ENCODE measurements around the gene ITPKC. TPM values are rescaled to one million over a fixed set of nuclear protein-coding genes. Genes with fewer than 3 reads are reported as not detected.

Gene ITPKC
- total RNA-seq, 1 experiment from 2014 or later, result 11.4 TPM

GRCh38 chr19:40683437-40683836, 33.5 kb upstream of the ITPKC start:
- TF ChIP-seq SP1 (IDR thresholded peaks at IDR 0.05; ENCODE audit: low read depth) (no peak), MAX (IDR thresholded peaks at IDR 0.05) (no peak), REST (IDR thresholded peaks at IDR 0.05; ENCODE audit: low read depth) (no peak), RAD21 (IDR thresholded peaks at IDR 0.05; ENCODE audit: low read depth) (no peak), ZBTB33 (IDR thresholded peaks at IDR 0.05; ENCODE audit: extremely low read depth, insufficient replicate concordance, low read length) (no peak), EGR1 (IDR thresholded peaks at IDR 0.05; ENCODE audit: low read depth) (no peak), ELF1 (IDR thresholded peaks at IDR 0.05; ENCODE audit: borderline replicate concordance, low read depth) (no peak), SRF (IDR thresholded peaks at IDR 0.05; ENCODE audit: low read depth) (no peak), ZNF274 (IDR thresholded peaks at IDR 0.05; ENCODE audit: low read depth, low read length) (no peak), EZH2 (IDR thresholded peaks at IDR 0.05) (no peak), ATF3 (IDR thresholded peaks at IDR 0.05) (no peak), ZFX (IDR thresholded peaks at IDR 0.05) (no peak), YY1 (IDR thresholded peaks at IDR 0.05; ENCODE audit: extremely low read depth, insufficient replicate concordance, low read depth, low read length) (no peak)
- no peak overlapping the region for H2AFZ ChIP-seq (ENCODE audit: low read depth, low read length, poor library complexity, severe bottlenecking)
- H3K27me3 ChIP-seq (ENCODE audit: insufficient read depth, low read length), result no peaks in the 10 kb centered on the region
- H3K9me3 ChIP-seq (ENCODE audit: control insufficient read depth in 1 of 2, insufficient read depth in 1 of 2, low read depth in 1 of 2, low read length in 2 of 2), result no peaks in the 10 kb centered on the region
- no peak overlapping the region for H3K4me3 ChIP-seq (replicated peaks in 1 of 2; ENCODE audit: low read depth in 1 of 2, low read length in 2 of 2)
- no peaks in the 10 kb centered on the region for H3K4me1 ChIP-seq (ENCODE audit: control insufficient read depth in 1 of 2, insufficient read depth in 2 of 2, low read length in 2 of 2)
- peaks cover 11% of the 10 kb centered on the region for H3K79me2 ChIP-seq (ENCODE audit: insufficient read depth, low read length)
- intact Hi-C loops (cut with micrococcal nuclease), result no loop called here
- no peak overlapping the region for H3K4me2 ChIP-seq (ENCODE audit: low read length)
- ChIA-PET CTCF (no interaction called here), POLR2A (no interaction called here), RAD21 (ENCODE audit: low non-redundant PET in 1 of 2, low total read pairs in 2 of 2, uncharacterized antibody in 2 of 2, unreplicated experiment in 2 of 2) (no interaction called here)
- BruUV-seq (replicated peaks), result no TSS peak
- H3K9me2 ChIP-seq (ENCODE audit: insufficient read depth), result no peaks in the 10 kb centered on the region
- no peak for DNase-seq (ENCODE audit: low read depth, low spot score)
- no peak overlapping the region for H3K9ac ChIP-seq (ENCODE audit: low read length)
- H3K36me3 ChIP-seq (ENCODE audit: control insufficient read depth in 1 of 2, insufficient read depth in 2 of 2, low read length in 2 of 2), result peaks cover 21 to 48% of the 10 kb centered on the region in 2 experiments
- ATAC-seq, result no peak
- H3K27ac ChIP-seq (ENCODE audit: low read depth, low read length), result no peak overlapping the region
- no peaks in the 10 kb centered on the region for H4K20me1 ChIP-seq (ENCODE audit: insufficient read depth)
